ENCODE data around the gene CDK14.

The CDK14 gene

DNA sequence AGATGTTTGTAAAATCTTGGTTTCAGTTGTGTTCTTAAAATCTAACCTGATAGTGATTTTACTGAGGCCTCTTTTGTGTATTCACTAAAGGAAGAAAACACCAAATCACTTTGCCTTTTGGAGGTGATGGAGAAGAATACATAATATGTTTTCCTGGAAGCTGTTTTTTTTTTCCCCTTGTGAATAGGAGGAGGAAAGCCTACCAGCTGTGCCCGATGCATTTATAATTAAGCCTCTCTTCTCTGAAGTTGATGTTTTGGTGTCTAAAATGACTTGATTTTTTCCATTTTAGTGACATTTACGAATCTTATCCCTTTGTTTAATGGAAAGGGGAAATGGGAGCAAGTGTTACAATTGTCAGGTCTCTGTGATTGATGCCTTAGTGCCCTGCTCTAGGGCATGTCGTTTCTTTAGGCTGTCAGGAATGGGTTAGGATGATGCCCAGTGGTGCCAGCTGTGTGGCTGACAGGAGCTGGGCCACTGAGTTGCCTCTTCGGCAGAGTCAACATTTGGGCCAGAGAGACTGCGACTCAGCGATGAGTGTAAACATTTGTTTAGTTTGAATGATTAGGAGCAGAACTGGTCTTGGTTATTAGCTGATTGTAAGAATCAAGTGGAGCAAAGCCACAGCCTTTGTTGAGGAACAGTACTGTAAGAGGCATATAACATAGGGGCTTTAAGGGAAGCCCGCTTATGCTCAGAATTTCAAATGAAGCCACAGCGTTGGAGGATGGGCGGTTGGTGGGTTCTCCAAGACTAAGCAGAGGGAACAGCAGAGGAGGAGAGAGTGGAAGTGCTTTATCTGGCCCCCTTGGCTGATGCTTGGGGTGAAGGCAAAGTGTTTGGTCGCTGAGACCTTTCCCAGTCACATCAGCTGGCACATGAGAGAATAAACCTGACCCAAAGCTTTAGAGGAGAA, 81.6 kb downstream of the CDK14 start:
- DNase-seq, result peak in 3 of 56 donors; percentile 1 to 19 (median 2)

- no peak for DNase-seq
These were observed 82.9 kb downstream of the CDK14 start for GRCh38 chr7:90678986-90679385.

DNA sequence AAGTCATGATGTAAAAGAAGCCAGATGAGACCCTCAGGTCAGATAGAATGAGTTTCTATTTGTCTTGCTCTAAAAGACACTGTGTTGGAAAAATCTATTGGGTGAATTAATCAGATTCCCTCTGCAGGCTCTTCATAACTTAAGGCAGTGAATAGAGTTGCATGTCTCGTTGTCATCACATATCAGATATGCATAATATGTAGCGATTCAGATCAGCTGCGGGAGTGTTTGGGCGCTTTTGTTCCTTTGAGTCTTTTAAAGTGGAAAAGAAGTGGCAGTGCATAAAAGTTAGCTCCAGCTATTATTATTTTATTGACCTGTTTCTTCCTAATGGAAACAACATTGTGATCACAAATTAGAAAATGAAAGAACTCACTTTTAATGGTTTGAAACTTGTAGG, 84.4 kb downstream of the CDK14 start:
- DNase-seq, result no peak

- no peak for DNase-seq
These were observed 85.4 kb downstream of the CDK14 start for GRCh38 chr7:90681336-90682022.

DNA sequence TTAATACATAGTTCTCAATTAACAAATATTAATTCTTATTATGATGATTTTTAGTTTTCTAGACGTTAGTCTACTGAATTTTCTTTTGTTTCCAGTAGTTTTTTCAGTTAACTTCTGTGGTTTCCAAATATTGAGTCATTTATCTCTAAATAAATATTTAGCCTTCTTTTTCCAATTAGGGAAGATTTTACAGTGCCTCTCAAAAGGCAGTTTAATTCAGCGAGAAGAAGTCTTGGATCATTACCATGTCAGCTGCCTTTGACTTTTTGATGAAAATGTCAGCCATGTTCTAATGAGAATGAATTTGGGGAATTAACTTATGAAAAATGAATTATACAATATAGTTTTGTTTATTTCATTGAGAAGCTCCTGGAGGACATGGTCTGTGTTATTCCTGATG, 90.0 kb downstream of the CDK14 start:
- DNase-seq, result no peak

- no peak for DNase-seq
These were observed 92.7 kb downstream of the CDK14 start for GRCh38 chr7:90688810-90689209.

DNA sequence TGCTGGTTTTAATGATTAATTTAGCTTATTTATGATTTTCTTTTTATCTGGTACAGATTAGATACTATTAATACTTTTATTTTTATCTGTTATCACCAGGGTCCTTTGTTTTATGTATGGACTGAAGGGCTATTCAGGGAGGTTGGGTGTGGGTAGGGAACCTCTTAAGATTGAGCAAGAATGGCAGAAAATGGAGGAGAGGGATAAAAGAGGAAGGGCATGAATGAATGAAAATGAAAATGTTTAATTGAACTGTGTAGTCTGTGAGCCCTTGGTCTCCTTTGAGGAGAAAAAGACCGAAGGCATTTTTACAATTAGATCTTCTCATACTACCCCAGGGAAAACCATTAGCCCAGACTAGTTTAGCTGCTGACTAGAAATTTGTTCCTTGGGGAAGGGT, 93.1 kb downstream of the CDK14 start:
- DNase-seq, result no peak

DNA sequence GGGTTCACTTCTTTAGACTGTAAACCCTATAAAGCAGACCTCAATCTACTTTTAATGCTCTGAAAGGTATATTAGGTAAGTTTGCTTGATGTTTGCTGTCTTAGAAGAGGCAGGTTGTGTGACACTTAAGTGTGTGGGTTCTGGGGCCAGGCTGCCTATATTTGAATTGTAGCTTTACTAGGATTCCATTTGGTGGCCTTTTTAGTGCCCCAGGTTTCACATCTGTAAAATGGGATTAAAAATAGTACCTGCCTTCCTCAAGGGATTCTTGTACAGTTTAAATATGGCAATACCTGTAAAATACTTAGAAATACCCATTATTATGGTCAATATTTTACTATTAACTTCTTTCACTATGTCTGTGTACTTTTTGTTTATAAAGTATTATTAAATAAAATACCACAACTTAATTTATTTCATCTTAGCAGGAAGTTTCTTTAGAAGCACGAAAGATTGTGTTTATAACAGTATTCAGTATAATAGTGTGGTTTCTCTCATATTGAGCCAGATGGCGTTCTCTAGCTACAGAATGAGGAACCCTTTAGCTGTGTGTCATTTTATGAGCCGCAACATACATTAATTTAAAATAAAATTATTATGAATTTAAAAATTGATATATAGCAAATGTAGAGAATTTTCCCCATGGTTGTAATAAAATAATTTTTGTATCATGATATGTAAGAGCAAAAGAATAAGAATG, 94.2 kb downstream of the CDK14 start:
- DNase-seq, result no peak

GRCh38 chr7:90692396-90692795, 96.3 kb downstream of the CDK14 start:
- no peak for DNase-seq

DNA sequence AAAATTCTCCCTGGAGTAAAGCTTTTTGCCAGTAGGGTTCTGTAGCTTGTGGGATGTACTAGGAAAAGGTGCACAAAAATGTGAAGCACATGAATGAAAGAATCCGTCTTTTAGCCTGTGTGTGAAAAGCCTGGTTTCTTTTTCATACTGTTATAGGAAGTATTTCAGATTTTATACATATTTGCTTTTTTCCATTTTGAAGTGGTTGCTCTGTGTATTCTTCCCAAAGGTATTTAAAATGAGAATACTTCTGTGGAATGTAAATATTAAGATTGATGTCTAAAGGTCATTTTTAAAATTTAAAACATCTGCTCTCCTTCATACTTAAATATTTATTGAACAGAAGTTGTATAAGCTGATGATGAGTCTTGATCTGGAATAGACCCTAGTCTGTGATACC, 96.8 kb downstream of the CDK14 start:
- no peak for DNase-seq

DNA sequence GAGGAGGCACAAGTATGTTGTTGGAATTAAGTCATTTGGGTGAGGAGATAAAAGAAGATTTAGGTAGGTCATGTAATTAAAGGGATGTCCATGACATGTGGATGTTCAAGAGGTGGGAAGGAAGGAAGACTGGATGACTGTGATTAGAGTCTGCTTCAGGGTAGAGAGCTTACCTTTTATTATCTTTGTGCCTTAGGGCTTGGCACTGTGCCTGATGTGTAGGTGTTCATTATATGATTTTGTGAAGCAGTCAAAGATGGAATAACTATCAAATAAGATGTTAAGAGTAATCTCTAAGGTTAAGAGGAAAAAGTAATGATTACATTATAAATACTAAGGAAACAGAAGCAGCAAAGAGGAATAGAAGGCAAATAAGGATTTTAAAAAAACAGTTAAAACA, 97.8 kb downstream of the CDK14 start:
- peak in 1 of 56 donors; percentile 7 for DNase-seq

- DNase-seq, result no peak
These were observed 102.5 kb downstream of the CDK14 start for GRCh38 chr7:90698616-90699015.

DNA sequence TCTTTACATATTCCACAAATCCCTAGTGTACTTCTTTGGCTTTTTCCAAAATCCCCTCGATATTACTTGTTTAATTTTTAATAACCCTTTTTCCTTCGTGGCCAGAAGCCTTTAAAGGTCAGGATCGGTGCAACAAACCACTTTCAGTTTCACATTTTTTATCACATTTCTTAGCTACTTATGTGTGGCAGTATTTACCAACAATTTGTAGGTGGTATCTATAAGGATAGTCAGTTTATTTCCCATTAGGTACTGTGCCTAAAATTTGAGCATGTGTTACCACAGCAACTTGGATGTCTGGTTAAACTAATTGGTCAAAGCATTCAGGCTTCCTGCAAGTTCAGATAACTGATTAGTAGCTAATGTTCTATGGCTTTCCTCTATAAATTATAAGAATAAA, 104.9 kb downstream of the CDK14 start:
- no peak for DNase-seq

GRCh38 chr7:90701771-90702170, 105.7 kb downstream of the CDK14 start:
- DNase-seq, result no peak

DNA sequence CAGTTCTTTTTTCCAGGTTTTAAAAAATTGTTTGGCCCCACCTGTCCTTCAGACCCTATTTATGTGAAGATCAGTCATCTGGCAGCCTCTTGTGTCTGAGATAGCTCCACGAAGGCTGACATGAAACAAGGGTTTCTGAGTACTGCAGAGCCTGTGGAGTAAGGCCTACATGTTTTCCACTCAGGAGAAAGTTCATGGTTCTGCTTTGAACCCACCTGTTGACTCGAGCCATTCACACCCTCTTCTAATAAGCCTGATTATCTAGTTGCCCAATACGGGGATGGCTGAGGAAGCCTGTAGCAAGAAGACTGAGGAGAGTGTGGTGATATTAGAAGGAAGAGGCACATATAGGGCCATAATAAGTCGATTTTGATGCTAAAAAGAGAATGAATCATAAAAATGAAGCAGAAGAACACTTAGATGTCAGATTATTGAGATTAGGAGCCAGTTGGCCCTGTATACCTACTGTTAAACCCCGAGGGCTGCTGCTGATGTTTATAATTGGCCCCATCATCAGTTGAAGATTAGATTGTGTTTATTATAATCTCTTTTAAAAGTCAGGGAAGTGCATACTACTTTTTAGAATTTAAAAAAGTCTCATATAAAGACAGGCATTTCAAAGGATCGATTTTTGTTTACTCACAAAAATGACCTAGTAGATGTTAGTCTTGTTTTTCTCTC, 109.4 kb downstream of the CDK14 start:
- no peak for DNase-seq

GRCh38 chr7:90706072-90706716, 110.1 kb downstream of the CDK14 start:
- no peak for DNase-seq

DNA sequence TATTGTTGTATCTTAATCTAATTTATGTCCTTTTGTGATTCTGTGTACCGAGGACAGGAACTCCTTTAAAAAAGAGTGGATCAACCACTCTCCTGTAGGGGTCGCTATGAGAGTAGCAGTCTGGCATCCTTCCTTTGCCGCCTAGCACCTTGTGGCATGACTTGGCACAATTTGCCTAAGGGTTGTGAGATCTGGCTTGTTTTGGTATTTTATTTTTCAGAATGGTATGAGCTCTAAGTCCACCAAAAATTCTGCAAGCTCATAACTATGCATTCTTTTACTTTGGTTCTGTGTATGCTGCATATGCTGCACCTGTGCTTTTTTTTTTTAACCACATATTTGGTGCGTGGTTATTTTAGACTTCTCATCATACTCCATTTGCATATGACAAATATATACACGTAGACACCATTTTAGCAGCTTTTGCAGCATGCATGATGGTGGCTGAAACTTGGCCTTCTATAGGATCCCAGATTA, 112.8 kb downstream of the CDK14 start:
- DNase-seq, result peak in 14 of 56 donors; percentile 4 to 62 (median 26)

DNA sequence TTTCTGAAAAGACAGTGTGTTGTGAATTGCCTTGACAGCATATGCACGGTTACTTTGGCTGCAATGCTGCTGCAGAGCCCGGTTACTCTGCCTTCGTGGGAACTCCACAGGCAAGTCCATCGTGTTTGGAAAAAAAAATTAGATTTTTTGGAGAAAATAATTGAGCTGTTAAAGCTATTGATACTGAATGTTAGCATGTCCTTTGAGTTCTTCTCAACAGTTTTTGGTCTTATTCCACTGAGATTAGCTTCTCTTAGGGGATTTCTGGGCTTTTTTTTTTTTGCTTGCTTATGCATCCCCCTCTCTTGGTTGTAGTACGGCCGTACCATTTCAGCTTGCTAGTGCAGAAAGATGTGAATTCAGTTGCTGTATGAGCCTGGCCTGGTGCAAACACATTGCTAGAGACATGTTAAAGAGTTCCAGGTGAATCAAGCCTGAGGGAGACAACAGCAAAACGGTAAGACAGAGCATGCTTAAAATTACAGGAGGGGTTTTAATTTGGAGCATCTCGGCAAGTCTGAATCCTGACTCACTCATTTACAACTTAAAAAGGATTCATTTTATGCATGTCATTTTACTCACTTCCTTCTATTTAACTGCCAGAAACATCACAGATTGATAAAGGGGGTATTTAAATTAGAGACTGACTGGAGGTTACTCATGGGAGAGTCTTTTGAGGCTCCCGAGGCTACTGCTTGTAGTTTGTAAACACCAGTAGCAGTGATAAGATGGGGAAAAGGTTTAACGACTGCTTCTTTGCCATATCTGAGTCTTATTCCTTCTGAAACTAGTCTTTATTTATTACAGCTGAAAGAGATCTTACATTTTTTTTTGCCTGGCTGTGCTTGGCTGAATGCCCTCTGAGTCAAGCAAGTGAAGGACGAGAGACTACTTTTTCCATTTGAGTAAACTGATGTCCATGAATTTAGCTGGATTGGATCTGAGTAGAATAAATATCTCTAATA, 113.7 kb downstream of the CDK14 start:
- DNase-seq, result peak in 10 of 56 donors; percentile 1 to 33 (median 14)

- no peak for DNase-seq
These were observed 114.3 kb downstream of the CDK14 start for GRCh38 chr7:90710466-90710850.

DNA sequence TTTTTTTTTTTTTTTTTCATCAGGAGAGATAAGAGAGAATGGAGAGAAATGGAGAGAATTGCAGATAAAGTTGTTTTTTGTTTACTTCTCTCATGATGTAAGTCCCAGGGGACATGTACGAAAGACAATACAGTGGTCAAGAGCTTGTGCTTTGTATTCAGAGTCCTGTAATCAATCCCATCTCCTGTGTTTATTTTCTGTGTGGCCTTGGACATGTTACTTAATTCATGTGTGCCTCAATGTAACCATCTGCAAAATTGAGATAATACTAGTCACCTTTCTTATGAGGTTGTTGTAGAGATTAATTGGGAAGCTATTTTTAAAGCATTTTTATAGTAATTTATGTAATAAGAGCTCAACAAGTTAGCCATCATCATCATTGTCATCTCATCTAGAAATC, 117.5 kb downstream of the CDK14 start:
- no peak for DNase-seq
